ENCODE results near the gene RNF31. TPM values are rescaled to one million over a fixed set of nuclear protein-coding genes. Genes with fewer than 3 reads are reported as not detected.

Gene RNF31
- total RNA-seq, 4 donors from 2014 or later = 21.7 to 33.3 (median 26.8) TPM

DNA sequence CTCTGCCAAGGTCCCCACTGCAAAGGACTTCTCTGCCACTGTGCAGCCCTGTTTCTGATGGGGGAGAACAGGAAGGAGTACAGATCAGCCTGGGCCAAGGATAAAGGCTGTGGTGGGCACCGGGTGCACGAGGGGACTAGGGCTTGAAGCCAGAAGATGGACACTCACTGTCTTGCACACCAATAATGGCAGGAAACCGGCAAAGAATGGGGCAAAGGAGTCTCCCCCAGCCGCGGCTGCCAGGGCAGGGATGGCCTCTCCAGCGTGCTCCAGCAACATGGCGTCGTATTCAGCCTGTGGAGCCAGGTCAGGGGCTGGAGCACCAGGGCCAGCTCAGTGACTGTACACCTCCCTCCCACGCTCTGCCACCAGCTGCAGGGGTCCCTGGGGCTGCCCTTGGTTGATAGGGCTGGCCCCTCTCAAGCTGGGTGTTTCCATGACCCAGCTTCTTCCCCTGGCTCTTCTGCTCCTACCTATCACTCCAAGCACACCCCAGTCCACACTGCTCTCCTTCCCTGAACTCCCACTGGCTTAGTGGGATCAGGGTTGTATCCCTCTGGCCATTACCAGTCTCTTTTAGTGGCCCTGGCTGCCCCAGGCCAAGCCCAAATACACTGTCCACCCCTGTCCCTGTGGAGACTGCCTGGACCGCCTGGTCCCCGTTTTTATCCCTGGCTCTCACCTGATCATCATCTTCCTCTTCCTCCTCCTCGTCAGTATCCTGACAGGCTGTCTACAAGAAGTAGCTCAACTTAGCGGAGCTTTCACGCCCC is 35.0 kb downstream of the RNF31 start:
- H3K36me3 ChIP-seq = peaks cover 67 to 98% (median 95%) of the 10 kb centered on the region in 4 donors
- H3K27me3 ChIP-seq = no peaks in the 10 kb centered on the region
- intact Hi-C loops (cut with DNase I) = no loop called here
- H3K4me3 ChIP-seq = no peak overlapping the region
- no peak for TF ChIP-seq POLR2AphosphoS5 (IDR thresholded peaks at IDR 0.05)
- no peak for TF ChIP-seq POLR2A (IDR thresholded peaks at IDR 0.05; ENCODE audit: low read depth)
- TF ChIP-seq EP300 (IDR thresholded peaks at IDR 0.05) = no peak
- TF ChIP-seq, protein P1, sequence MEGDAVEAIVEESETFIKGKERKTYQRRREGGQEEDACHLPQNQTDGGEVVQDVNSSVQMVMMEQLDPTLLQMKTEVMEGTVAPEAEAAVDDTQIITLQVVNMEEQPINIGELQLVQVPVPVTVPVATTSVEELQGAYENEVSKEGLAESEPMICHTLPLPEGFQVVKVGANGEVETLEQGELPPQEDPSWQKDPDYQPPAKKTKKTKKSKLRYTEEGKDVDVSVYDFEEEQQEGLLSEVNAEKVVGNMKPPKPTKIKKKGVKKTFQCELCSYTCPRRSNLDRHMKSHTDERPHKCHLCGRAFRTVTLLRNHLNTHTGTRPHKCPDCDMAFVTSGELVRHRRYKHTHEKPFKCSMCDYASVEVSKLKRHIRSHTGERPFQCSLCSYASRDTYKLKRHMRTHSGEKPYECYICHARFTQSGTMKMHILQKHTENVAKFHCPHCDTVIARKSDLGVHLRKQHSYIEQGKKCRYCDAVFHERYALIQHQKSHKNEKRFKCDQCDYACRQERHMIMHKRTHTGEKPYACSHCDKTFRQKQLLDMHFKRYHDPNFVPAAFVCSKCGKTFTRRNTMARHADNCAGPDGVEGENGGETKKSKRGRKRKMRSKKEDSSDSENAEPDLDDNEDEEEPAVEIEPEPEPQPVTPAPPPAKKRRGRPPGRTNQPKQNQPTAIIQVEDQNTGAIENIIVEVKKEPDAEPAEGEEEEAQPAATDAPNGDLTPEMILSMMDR (IDR thresholded peaks at IDR 0.05) = no peak
- no peak for DNase-seq (ENCODE audit: extremely low spot score)
- no peaks in the 10 kb centered on the region for H3K9me3 ChIP-seq
- no peak overlapping the region for H3K27ac ChIP-seq (replicated peaks in 1 of 4)
- 86% methylated on average over 14 of the region's 14 CpGs for WGBS
- H3K4me1 ChIP-seq = peaks cover 13 to 21% (median 21%) of the 10 kb centered on the region in 4 donors

DNA sequence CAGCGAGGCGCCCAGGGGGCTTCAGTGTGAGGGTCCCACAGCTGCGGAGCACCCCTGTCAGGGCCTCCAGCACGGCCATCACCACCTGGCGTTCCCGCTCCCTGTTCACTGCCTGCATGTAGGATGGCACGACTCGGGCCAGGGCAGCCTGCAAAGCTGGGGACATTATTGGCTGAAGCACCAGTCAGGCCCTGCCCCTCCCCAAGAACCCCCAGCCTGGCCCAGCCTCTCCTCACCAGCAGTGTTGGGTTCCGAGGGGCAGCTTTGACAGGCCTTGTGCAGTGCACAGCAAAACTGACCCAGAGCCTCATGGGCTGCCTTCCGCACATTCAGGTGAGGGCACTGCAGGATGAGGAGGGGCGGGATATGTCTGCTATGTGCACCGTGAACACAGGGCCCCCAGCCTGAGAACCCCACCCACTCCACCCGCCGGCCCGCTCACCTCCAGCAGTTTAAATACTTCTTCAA is 35.8 kb downstream of the RNF31 start:
- H3K4me3 ChIP-seq = no peak overlapping the region
- peaks cover 20 to 29% (median 28%) of the 10 kb centered on the region in 4 donors for H3K4me1 ChIP-seq
- intact Hi-C loops (cut with DNase I) = no loop called here
- 91% methylated on average over 9 of the region's 15 CpGs for WGBS
- no peaks in the 10 kb centered on the region for H3K27me3 ChIP-seq
- TF ChIP-seq POLR2AphosphoS5 (IDR thresholded peaks at IDR 0.05) (no peak), EP300 (IDR thresholded peaks at IDR 0.05) (no peak), POLR2A (IDR thresholded peaks at IDR 0.05; ENCODE audit: low read depth) (no peak)
- TF ChIP-seq, protein P1 (IDR thresholded peaks at IDR 0.05) = no peak
- no peaks in the 10 kb centered on the region for H3K9me3 ChIP-seq
- H3K27ac ChIP-seq (replicated peaks in 1 of 4) = no peak overlapping the region
- DNase-seq (ENCODE audit: extremely low spot score) = no peak
- peaks cover 61 to 91% (median 88%) of the 10 kb centered on the region in 4 donors for H3K36me3 ChIP-seq

DNA sequence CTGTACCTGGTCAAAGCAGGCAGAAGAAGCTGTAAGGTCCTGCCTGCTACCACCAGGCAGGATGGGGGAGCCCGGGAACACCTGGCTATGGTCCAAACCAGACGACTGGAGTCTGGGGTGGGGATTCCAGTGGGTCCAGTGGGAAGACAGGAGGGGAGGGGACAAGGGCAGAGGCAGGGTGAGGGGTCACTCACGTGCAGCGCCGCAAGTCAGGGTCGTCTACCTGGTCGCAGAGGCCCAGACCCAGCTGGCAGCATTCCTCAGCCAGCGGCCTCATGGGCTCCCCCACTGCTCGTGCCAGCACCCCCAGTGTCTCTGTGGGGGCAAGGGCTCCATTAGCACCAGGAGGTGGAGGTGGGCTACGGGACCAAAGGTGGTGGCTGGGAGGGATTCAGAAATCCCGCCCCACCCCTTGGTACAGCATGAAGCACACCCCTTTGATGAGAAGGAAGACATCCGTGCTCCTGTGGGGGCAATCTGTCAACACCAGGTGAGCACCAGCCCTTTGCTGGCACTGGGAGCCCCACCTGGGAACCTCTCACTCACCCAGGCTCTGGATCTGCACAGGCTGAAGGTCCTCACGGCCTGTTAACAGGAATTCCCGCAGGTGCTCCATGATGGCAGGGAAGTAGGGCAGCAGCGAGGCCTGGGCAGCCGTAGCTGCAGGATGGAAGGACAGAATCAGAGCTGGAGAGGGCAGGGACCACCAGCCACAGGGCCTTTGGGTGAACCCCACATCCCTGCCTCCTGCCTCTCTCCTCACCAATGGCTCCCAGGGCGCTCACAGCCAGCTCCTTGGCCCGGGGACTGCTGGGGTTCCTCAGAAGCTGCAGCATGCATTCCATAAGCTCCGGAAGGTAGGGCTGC is 37.0 kb downstream of the RNF31 start:
- H3K27ac ChIP-seq (replicated peaks in 1 of 4) = no peak overlapping the region
- H3K4me3 ChIP-seq = no peak overlapping the region
- 96% methylated on average over 11 of the region's 19 CpGs for WGBS
- no peaks in the 10 kb centered on the region for H3K9me3 ChIP-seq
- H3K36me3 ChIP-seq = peaks cover 49 to 78% (median 75%) of the 10 kb centered on the region in 4 donors
- no peaks in the 10 kb centered on the region for H3K27me3 ChIP-seq
- peaks cover 27 to 38% (median 36%) of the 10 kb centered on the region in 4 donors for H3K4me1 ChIP-seq
- intact Hi-C loops (cut with DNase I) = no loop called here
- no peak for TF ChIP-seq EP300 (IDR thresholded peaks at IDR 0.05)
- TF ChIP-seq POLR2AphosphoS5 (IDR thresholded peaks at IDR 0.05) = no peak
- no peak for DNase-seq (ENCODE audit: extremely low spot score)

DNA sequence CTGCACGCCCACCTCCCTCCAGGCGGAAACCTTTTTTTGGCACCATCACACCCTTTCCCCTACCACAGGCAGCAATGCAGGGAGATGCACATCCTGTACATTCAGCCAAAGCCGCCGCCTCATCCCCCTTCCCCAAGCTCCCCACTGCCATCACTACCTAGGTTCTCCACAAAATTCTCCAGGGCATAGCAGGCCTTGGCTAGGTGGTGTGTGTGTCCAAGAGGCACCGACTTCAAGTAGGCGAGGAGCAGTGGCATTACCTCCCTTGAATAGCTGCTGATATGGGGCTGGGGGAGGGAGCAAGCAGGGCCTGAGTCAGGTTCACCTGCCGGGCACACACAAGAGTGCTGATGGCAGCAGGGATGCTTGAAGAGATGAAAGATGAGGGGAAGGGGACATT is 37.7 kb downstream of the RNF31 start:
- 98% methylated on average over 7 of the region's 7 CpGs for WGBS
- Histone ChIP-seq H3K9me3 (no peaks in the 10 kb centered on the region), H3K4me1 (peaks cover 22 to 36% (median 34%) of the 10 kb centered on the region in 4 donors), H3K4me3 (no peak overlapping the region), H3K36me3 (peaks cover 45 to 78% (median 72%) of the 10 kb centered on the region in 4 donors), H3K27me3 (no peaks in the 10 kb centered on the region), H3K27ac (replicated peaks in 1 of 4) (no peak overlapping the region)
- no peak for DNase-seq (ENCODE audit: extremely low spot score)
- TF ChIP-seq POLR2A (IDR thresholded peaks at IDR 0.05; ENCODE audit: low read depth) = no peak
- TF ChIP-seq POLR2AphosphoS5 (IDR thresholded peaks at IDR 0.05) = no peak
- TF ChIP-seq EP300 (IDR thresholded peaks at IDR 0.05) = no peak
- TF ChIP-seq, protein P1 (IDR thresholded peaks at IDR 0.05) = no peak
- intact Hi-C loops (cut with DNase I) = no loop called here

DNA sequence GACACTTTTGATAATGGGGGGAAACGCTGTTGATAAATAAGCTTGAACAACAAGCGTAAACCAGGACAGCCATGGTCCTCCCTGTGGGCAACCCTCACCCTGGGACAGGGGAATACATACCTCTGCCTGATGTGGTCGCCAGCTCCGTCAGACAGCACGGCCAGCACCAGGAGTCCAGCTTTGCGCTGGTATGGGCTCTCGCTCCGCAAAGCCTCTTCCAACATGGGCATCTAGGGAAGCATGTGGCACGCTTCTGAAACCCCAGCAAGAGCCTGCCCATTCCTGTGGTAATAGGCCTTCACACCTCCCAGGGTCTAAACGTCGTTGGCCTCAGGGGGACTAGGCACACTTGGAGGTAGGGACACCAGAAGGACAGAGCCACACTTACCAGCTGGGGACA is 38.4 kb downstream of the RNF31 start:
- no peaks in the 10 kb centered on the region for H3K9me3 ChIP-seq
- no peak overlapping the region for H3K27ac ChIP-seq (replicated peaks in 1 of 4)
- intact Hi-C loops (cut with DNase I) = no loop called here
- 89% methylated on average over 8 of the region's 11 CpGs for WGBS
- no peaks in the 10 kb centered on the region for H3K27me3 ChIP-seq
- TF ChIP-seq POLR2AphosphoS5 (IDR thresholded peaks at IDR 0.05) (no peak), EP300 (IDR thresholded peaks at IDR 0.05) (no peak), POLR2A (IDR thresholded peaks at IDR 0.05; ENCODE audit: low read depth) (no peak)
- TF ChIP-seq, protein P1 (IDR thresholded peaks at IDR 0.05) = no peak
- peaks cover 50 to 77% (median 71%) of the 10 kb centered on the region in 4 donors for H3K36me3 ChIP-seq
- H3K4me1 ChIP-seq = peaks cover 17 to 29% (median 26%) of the 10 kb centered on the region in 4 donors
- DNase-seq (ENCODE audit: extremely low spot score) = no peak
- H3K4me3 ChIP-seq = no peak overlapping the region

Data from esophagus muscularis mucosa (tissue), 4 donors.